ENCODE measurements around the gene ANKRD9.
A peak's percentile ranks its signal among the peaks of the same experiment; 100 is the strongest.

The ANKRD9 gene

DNA sequence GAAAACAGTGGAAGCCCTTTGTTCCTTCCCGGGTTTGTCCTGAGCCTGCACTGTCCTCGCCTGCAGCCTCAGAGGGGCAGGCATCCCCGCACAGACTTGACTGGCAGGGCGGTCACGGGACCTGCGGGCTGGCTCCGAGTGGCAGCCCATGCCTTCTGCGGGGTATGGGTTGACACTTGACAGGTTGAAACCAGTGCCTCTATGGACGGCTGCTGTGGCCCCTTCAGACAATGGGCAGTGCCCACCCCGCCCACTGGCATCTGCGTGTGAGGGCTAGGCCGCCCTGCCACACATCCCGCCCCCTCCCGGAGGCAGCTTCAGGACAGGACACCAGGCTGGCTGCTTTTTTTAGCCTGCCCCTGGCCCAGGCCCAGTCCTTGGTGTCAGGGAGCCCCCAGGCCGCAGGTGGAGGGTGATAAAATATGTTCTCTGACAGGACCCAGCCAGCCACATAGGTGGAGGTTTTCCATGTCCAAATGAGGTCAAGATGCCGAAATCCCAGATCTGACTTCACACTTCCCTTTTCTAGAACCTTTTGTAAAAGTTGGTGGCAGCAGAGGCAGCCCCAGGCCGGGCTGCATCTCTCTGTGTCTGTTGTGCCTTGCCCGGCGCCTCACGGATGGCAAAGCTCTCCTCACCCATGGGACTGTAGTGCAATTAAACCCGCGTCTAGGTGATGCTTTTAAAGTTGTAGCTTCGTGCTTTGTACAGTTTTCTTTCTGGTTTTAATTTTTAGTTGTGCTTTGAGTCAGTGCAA, 10.0 kb downstream of the ANKRD9 start:
- DNase-seq (ENCODE audit: low spot score) = no peak

DNA sequence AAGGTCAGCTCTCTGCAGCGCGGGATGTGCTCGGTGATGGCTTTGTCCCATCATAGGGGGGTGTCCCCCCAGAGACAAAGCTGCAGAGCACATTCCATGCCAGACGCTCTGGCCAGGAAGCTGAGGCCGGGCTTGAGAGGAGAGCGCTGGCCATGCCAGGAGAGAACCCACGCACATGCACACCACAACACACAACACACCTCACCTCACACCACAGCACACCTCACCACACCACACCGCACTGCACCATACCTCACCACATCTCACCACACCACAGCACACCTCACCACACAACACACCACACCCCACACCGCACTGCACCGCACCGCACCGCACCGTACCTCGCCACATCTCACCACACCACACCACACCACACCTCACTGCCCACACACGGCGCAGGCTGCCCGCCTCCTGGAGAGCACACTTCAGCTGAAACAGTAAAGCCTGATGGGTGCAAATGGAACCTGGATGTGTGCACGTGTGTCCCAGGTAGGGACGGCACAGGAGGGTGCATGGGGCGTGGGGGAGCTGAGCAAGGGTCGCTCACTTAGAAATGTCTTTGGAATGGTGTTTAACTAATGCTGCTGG, 10.8 kb downstream of the ANKRD9 start:
- no peak for DNase-seq (ENCODE audit: low spot score)

DNA sequence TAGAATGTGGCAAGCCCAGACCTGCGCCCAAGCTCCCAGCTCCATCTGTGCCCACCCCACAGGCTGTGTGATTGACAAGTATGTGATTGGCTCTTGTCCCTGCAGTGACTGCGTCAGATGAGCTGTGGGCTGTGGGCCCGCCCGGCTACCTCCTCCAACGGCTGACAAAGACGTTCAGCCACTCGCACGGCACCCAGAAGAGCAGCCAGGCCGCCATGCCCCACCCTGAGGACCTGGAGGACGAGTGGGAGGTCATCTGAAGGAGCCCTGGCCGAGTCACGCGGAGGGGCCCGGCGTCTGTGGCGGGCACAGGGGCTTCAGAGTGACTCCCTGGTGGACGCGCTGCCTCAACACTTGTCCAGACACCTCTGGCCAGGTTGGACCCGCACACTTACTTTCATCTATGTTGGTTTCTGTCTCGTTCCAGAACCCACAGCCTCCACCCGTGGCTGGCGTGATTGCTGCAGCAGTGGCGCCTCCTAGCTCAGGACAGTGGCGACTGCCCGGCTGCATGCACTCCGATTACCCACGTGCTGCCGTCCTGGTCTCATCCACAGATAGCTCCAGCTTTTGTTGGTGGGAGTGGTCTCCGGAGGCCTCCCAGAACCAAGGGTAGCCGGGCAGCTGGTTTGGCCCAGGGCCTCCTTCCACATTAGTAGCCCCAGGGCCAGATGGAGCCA, 11.4 kb downstream of the ANKRD9 start:
- peak; percentile 71 for DNase-seq (ENCODE audit: low spot score)

DNA sequence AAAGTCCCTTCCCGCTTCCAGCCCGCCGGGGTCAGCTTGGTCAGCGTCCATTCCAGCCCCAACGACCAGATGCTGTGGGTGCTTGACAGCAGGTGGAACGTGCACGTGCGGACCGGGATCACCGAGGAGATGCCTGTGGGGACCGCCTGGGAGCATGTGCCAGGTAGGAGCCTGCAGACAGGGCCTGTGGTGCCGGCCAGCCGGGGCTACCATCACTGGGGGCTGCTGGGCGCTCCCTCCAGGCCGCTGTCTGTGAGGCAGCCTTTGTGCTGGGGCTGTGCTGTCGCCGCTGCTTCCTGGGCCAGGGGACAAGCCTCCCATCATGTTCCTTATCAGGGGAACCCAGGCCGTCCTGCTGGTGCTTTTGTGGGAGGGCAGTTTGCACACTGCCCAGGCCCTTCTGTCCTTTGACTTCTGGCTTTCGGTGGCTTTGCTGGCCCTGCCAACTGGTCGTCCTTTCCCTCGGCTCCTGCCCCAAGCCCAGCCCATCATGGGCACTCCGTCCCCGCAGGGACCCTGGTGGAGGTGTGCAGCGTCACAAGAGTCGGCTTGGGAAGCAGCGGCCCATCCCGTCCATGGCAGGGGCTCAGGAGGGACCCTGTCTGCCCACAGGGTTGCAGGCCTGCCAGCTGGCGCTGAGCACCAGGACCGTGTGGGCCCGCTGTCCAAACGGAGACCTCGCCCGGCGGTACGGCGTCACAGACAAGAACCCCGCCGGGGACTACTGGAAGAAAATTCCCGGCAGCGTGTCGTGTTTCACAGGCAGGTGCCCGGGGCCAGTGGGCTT, 12.4 kb downstream of the ANKRD9 start:
- DNase-seq (ENCODE audit: low spot score) = no peak

DNA sequence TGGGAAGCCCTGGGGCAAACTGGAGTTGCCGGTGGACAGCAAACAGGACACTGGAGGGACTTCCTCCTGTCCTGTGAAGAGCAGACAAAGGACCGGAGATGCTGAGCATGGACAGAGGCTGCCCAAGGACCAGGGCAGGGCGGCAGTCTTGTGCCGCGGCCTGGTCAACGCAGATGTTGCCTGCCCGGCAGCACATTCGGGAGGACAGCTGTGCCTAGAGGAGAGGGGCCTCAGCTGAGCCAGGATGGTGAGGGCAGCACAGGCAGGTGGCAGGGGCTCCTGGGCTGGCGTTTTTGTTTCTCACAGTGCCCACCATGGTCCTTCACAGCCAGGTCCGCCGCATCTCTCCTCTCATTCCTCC, 13.3 kb downstream of the ANKRD9 start:
- DNase-seq (ENCODE audit: low spot score) = no peak

DNA sequence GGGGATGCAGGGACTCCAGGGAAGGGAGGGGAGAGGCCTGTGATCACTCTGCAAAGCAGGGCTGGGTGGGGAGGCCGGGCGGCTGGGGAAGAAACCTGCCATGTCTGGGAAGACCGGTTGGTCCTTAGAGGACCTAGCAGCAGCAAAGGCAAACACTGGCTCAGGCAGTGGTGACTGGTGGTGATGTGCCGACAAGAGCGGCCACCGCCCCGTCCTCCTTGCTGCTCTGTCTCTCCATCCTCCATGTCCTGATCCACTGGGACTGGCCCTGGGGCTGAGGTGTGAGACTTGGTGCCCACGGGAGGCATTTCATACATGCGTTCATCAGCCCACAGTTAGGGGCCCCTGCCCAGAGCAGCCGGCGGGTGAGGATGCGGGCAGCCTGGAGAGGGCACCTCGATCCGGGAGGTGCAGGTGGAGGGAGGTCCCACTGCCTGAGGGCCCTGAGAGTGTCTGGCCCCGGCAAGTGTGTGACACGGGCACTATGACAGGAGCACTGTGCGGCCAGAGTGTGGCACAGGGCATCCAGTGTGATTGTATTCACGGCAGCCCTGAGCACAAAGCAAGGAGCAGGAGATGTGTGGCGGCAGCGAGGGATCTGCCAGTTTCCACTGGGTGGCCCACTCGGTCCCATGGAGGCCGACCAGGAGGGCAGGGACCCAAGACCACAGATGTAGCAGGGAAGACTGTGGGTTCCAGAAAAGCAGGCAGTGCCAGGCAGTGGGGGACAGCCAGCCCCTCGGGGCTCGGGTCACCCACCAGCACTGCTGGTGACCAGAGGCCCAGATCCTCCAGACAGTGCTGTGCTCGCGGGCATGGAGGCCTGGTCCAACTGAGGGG, 13.9 kb downstream of the ANKRD9 start:
- DNase-seq (ENCODE audit: low spot score) = no peak

DNA sequence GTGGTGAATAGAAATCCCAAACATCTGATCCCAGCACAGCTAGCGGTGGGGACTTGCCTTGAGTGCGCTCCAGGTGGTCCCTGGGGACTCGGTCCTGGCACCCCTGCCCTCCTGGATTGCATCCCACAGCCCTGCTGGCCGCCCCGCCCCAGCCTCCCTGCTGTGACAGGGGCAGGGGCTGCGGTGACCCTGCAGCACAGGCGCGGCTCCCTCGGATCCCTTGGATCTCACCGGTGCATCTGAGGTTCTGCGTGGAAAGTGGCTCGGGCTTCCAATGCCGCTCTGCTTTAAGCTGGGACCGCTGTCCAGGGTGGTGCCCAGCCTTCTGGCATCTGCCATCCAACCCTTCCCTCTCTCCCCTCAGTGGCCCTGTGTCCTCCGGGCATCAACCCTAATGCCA, 16.0 kb downstream of the ANKRD9 start:
- no peak for DNase-seq (ENCODE audit: low spot score)

DNA sequence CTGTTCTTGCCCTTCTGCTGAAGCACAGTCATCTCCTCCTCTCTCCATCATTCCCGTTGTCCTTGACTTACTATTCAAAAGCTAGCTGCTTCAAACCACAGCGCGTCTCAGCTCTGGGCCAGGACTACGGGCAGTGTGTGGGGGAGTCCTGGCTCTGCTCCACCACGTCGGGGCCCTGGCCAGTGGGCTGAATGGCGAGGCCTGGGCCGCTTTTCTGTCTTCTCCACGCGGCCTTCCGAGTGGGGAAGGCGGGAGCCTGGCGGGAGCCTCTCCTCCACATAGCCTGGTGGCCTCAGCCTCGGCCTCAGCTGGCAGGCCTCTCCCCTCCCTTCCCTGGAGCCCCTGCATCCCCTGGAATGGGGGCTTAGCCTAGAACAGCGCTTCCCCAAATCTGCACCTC, 16.5 kb downstream of the ANKRD9 start:
- DNase-seq (ENCODE audit: low spot score) = no peak

DNA sequence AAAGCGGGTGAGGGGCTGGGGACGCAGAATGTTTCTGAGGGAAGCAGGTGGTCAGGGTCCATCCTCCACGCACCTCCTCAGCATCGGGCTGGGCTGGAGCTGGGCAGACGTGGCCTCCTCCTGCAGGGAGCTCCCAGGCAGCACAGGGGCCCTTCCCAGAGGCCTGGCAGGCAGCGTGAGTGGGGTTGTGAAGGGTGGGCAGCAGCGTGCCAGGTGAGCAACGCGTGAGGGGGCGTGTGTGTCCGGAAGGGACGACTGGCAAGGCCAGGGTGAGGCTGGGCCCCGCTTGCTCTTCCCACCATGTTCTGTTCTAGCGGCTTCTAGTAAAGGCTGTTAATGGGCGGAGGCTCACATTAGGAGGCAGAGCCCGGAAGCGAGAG, 17.1 kb downstream of the ANKRD9 start:
- no peak for DNase-seq (ENCODE audit: low spot score)

DNA sequence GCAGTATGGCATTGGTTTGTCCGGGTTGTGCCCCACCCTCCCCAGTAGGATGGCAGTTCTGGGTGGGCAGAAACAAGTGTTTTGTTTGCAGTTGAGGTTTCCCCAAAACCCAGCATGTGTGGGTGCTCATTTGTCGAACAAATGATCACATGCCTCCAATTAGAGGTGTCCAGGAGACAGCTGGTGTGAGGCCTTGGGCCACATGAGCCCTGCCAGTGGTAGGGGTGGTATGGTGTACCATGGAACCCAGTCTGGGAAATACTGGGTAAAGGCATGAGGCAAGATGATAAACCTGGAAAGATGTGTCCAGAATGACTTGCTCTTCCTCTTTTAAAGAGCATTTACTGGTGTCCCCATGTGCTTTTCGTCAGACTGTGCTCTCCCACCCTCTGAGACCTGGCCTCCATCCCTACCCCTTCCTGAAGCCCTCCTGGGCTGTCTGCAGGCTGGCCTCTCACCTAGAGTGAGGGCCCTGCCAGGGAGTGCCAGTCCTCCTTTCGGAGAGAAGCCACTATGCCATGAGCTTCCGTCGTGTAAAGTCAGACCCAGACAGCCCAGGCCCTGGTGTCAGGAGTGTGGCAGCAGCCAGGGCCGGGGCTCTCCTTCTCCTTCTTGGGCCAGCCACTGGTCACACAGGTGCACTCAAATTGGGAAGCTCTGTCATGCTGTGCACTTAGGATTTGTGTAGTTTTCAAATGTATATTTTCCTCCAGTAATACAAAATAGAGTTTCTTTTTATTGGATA, 17.6 kb downstream of the ANKRD9 start:
- no peak for DNase-seq (ENCODE audit: low spot score)

DNA sequence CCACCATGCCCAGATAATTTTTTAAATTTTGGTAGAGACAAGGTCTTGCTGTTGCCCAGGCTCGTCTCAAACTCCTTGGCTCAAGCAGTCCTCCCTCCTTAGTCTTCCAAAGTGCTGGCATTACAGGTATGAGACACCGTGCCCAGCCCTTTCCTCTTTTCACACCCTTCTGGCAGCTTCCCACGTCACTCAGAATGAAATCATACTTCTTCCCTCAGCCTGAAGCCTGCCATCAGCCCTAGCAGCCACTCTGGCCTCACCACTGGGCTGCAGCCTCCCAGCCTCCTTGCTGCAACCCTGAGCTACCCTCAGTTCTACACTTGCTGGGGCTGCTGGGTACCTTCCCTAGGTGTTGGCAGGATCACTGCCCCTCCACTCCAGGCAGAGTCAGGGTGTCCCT, 18.2 kb downstream of the ANKRD9 start:
- DNase-seq (ENCODE audit: low spot score) = no peak

DNA sequence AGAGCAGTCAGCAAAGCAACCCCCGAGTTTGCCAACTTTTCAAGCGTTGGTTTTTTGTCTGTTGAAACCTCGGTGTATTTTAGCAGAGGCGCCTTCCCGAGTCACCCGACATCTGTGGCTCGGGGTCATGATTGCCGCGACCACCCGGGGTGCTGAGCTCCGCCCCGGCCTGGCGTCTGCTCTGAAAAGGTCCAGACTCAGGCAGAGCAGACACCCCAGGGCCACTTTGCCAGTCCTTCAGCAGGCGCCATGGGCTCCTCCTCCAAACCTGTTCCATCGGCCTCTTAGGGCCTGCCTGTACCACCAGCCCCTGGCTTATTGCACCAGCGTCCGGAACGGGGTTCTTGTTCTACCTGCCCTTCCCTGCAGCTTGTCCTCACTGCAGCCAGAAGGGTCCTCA, 19.1 kb downstream of the ANKRD9 start:
- no peak for DNase-seq (ENCODE audit: low spot score)

DNA sequence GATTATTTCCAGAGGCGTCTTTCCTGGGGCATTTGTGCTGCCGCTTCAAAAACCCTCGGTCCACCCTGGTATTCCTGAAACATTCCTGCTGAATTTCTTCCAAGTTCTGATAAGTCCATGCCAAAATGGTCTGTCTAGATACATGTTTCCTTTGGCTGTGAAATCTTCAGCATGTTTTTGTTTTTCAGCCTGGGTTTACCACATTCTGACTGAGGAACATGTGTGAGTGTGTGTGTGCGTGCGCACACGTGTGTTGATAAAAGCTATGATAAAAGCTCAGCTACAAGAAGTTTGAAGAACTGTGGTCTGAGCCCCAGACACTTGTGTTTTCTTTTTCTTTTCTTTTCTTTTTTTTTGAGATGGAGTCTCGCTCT, 22.4 kb downstream of the ANKRD9 start:
- no peak for DNase-seq (ENCODE audit: low spot score)

DNA sequence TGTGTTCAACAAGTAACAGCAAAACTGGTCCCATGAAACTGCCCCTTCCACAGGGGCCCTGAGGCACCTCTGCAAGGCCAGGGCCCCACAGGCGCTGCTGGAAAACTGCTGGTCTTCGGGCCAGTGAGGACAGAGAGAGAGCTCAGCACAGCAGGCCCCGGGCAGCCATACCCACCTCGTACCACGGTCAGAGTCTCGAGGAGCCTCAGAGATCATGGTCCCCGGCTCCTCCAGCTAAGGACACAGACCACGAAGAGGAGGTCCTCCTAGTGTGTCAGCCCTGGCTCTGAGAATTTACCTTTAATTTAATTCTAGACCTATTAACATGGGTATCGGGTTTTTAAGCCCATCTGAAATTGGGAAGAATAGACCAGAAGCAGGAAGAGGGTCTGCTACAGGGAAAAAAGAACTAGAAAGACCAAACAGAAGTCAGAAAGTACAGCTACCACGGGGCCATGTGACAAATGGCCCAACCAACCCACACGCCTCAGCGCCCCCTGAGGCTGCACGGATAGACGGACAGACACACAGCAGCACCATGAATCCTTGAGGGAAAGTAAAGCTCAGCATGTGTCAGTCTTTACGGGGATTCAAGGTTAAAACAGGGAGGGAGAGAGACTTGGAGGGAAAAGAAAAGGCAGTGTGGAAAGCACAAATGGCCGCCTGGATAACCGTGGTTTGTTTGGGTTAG, 22.9 kb downstream of the ANKRD9 start:
- no peak for DNase-seq (ENCODE audit: low spot score)

DNA sequence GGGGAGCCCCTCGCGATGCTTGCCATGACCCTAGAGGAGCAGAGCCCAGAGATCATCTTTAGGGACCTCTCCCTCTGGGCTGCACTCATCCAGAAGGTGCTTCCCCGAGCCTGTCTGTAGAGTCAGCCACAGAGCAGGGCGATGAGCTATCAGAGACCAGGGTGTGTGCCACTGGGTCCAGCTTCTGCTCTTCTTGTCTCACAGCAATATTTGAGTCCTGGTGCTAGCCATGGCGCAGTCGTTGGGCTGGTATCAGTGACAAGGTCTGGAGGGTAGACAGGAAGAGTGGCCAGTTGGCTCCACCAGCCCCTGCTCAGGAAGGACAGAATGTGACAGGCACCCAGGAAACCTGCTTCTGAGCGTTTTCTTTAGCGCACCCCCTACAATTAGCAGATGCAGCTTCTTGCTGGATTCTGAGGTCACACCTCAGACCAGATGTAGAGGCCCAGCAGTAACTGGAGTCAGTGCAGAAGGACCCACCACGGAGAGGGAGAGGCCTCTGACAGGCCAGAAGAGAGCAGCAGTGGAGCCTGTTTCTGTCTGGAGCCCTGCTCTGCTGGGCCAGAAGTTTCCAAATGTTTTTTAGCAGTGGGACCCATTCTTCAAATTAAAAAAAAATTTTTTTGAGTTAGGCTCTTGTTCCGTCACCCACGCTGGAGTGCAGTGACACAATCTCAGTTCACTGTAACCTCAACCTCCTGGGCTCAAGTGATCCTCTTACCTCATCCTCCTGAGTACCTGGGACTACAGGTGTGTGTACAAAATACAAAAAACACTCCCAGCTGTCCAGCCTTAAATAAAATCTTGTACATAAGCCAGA, 23.7 kb downstream of the ANKRD9 start:
- DNase-seq (ENCODE audit: low spot score) = no peak

DNA sequence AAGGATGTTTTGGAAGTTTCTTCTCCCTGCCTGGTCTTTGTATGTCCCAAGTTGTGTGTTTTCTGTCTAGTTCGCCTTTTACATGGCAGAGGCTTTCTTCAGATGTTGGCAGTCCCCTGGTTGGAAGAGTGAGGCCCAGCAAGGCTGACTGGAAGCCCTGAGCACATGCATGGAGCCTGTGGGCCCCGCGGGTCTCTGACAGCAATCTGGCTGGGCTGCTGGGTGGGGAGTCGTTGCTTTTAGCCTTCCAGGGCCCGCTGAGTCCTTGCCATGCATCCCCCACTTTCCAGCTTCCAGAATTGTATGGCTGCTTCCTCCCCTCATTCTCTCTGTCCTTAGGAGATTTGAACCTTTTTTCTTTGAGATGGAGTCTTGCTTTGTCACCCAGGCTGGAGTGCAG, 25.3 kb downstream of the ANKRD9 start:
- DNase-seq (ENCODE audit: low spot score) = no peak

DNA sequence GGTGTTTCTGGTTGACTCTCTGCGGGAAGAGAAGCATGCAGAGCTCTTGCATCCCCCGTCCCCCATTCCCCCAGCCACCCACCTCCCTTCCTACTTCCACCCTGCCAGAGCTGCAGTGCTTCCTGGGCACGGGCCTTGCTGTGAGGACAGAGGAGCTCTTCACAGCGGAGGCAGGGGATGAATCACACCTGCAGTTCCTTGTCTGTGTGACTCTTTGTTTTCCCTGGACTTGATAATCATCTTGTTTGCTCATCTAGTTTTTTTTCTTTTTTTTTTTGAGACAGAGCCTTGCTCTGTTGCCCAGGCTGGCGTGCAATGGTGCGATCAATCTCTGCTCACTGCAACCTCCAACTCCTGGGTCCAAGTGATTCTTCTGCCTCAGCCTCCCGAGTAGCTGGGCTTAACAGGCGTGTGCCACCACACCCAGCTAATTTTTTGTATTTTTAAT, 27.8 kb downstream of the ANKRD9 start:
- no peak for DNase-seq (ENCODE audit: low spot score)

DNA sequence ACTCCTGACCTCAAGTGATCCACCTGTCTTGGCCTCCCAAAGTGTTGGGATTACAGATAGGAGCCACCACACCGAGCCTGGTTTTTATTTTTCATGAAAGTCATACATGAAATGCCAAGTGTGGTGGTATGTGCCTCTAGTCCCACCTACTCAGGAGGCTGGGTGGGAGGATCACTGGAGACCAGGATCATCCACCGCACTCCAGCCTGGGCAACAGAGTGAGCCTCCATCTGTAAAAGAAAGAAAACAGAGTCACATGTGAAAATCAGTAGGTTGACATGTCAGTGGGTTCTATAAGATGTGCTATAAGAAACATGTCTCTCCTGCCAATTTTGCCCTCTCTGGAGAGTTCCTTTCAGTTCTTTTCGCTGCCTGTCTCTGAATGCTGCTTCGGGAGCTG, 28.2 kb downstream of the ANKRD9 start:
- DNase-seq (ENCODE audit: low spot score) = no peak

DNA sequence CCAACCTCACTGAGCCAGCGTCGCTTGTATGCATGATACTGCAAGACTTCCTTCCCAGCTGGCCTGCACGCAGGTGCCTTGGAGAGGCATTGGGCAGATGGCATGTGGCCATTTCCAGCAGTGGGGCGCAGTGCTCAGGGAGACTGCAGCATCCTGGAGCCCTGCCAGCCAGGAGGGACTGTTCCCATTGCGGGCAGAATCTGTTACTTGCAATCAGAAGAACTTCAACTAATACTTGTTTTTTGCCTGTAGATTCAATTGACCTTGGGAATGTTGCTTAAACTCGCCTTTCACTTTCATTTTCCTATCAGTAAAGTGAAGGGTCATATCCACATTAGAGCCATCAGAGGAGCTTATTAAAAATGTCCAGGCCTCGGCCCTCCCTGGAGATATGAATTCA, 29.8 kb downstream of the ANKRD9 start:
- DNase-seq (ENCODE audit: low spot score) = no peak

DNA sequence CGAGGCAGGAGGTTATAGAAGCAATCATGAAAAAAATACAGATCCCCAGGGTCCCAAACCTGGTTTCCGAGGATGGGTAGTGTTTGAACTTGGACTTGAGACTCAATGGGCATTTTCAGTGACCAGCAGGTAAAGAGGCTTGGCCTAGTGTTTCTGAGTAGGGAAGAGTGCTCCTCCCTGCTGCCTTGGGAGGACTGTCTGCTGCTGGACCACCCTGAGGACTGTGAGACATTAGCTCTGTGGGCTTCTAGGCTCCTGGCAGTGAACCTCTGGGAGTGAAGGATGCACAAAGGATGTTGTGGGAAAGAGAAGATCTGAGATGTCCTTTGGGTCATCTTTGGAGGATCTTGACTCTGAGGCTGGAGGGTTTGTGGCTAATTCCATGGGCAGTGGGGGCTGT, 30.5 kb downstream of the ANKRD9 start:
- no peak for DNase-seq (ENCODE audit: low spot score)
